CD4-positive, CD25-positive, alpha-beta regulatory T cell (primary cell): Measurements from ENCODE around the gene CSNK2A2. TPM values are rescaled to one million over a fixed set of nuclear protein-coding genes. Genes with fewer than 3 reads are reported as not detected.

ENCODE experiments used
- polyA plus RNA-seq, 4 donors: library from polyadenylated mRNA; unstranded; fragments of 300-500 nt; fragmentation: Illumina TruSeq; gene quantifications; one replicate each; pipeline ENCODE4 v1.2.3, GENCODE V29; 2021
- total RNA-seq: library from RNA; stranded (reverse); gene quantifications from one replicate; pipeline ENCODE4 v1.2.3, GENCODE V29; 2022

Gene CSNK2A2
- total and polyA plus RNA-seq, 5 donors from 2014 or later: 7.9 to 57.3 (median 10.2) TPM

Other genes with a start within 250 kb of the CSNK2A2 start
- gene CNGB1, start 227.0 kb downstream of the CSNK2A2 start, total RNA-seq: not detected
- not detected for gene CNGB1, start 227.0 kb downstream of the CSNK2A2 start, polyA plus RNA-seq
- gene ZNF319, start 197.4 kb downstream of the CSNK2A2 start, total RNA-seq: 13.2 TPM
- gene ZNF319, start 197.4 kb downstream of the CSNK2A2 start, polyA plus RNA-seq: 1 to 10 TPM; 2.6 to 7.2 (median 5.0) TPM
- gene USB1, start 196.7 kb downstream of the CSNK2A2 start, total RNA-seq: 35.7 TPM
- gene USB1, start 196.7 kb downstream of the CSNK2A2 start, polyA plus RNA-seq: 10 to 100 TPM; 29.3 to 46.8 (median 37.1) TPM
- 0.27 TPM for gene MMP15, start 172.4 kb downstream of the CSNK2A2 start, total RNA-seq
- gene MMP15, start 172.4 kb downstream of the CSNK2A2 start, polyA plus RNA-seq: under 1 TPM in 2 of 4 donors, not detected in 2; 0.03 to 0.11 TPM
- gene CFAP20, start 68.7 kb downstream of the CSNK2A2 start, total RNA-seq: 147 TPM
- 10 to 100 TPM; 41.9 to 53.1 (median 47.8) TPM for gene CFAP20, start 68.7 kb downstream of the CSNK2A2 start, polyA plus RNA-seq
- gene PRSS54, start 96.9 kb upstream of the CSNK2A2 start, total RNA-seq: not detected
- gene PRSS54, start 96.9 kb upstream of the CSNK2A2 start, polyA plus RNA-seq: not detected
- 0.86 TPM for gene GINS3, start 194.4 kb upstream of the CSNK2A2 start, total RNA-seq
- gene GINS3, start 194.4 kb upstream of the CSNK2A2 start, polyA plus RNA-seq: 1 to 10 TPM; 1.9 to 3.1 (median 2.6) TPM